Upper lobe of right lung (tissue), 1 donor: ENCODE results near the gene C4orf33. TPM values are rescaled to one million over a fixed set of nuclear protein-coding genes. Genes with fewer than 3 reads are reported as not detected.

ENCODE experiments used
- ATAC-seq: fragments of 200-7000 bp; cut with Tn5 transposase; one replicate; pipeline ENCODE4 v1.9.1; 2020; ENCODE audit warnings: mild to moderate bottlenecking, moderate library complexity
- DNase-seq: peaks from one replicate; pipeline ENCODE4 v3.0.0-alpha.2; 2020
- H3K27ac ChIP-seq: fragments of 200-600 bp; one replicate; pipeline ENCODE4 v1.8.0; 2022
- H3K27me3 ChIP-seq: fragments of 200-600 bp; one replicate; pipeline ENCODE4 v1.8.0; 2022; ENCODE audit warnings: mild to moderate bottlenecking
- H3K36me3 ChIP-seq: fragments of 200-600 bp; one replicate; pipeline ENCODE4 v1.8.0; 2022
- H3K4me1 ChIP-seq: fragments of 200-600 bp; one replicate; pipeline ENCODE4 v1.8.0; 2022
- H3K4me3 ChIP-seq: fragments of 200-600 bp; one replicate; pipeline ENCODE4 v1.8.0; 2022; ENCODE audit warnings: mild to moderate bottlenecking
- H3K9me3 ChIP-seq: fragments of 200-600 bp; one replicate; pipeline ENCODE4 v1.8.0; 2022
- intact Hi-C: fragments of 100-400 bp; cut with DNase I; formaldehyde crosslinking; loops from one replicate; pipeline ENCODE4 v1.11.0; 2022
- total RNA-seq: library from RNA; stranded (reverse); fragmentation: NEBNext Ultra II Directional; extraction: Animal tissue kit (Norgen Biotek cat#: 25700); gene quantifications from one replicate; pipeline ENCODE4 v1.2.1, GENCODE V29; 2021
- TF ChIP-seq, protein P1 (sequence below): fragments of 200-600 bp; IDR thresholded peaks from one replicate; pipeline ENCODE4 v1.8.0; 2022; ENCODE audit warnings: antibody characterized with exemption
- donor health status: DM: no; HTN: yes; CAD: no; lungs with severe emphysema.

The C4orf33 gene
- total RNA-seq, 1 donor from 2014 or later, result 10.4 TPM

- H3K4me3 ChIP-seq, result no peak overlapping the region
- H3K9me3 ChIP-seq, result no peaks in the 10 kb centered on the region
- H3K36me3 ChIP-seq, result no peaks in the 10 kb centered on the region
- H3K27me3 ChIP-seq, result no peaks in the 10 kb centered on the region
- no peak for DNase-seq
- TF ChIP-seq, protein P1, sequence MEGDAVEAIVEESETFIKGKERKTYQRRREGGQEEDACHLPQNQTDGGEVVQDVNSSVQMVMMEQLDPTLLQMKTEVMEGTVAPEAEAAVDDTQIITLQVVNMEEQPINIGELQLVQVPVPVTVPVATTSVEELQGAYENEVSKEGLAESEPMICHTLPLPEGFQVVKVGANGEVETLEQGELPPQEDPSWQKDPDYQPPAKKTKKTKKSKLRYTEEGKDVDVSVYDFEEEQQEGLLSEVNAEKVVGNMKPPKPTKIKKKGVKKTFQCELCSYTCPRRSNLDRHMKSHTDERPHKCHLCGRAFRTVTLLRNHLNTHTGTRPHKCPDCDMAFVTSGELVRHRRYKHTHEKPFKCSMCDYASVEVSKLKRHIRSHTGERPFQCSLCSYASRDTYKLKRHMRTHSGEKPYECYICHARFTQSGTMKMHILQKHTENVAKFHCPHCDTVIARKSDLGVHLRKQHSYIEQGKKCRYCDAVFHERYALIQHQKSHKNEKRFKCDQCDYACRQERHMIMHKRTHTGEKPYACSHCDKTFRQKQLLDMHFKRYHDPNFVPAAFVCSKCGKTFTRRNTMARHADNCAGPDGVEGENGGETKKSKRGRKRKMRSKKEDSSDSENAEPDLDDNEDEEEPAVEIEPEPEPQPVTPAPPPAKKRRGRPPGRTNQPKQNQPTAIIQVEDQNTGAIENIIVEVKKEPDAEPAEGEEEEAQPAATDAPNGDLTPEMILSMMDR, result no peak
- no peaks in the 10 kb centered on the region for H3K4me1 ChIP-seq
- no peak for ATAC-seq
- H3K27ac ChIP-seq, result no peak overlapping the region
- intact Hi-C loops, result no loop called here
These were observed 49.3 kb downstream of the C4orf33 start for GRCh38 chr4:129145222-129145730.

- Histone ChIP-seq H3K4me3 (no peak overlapping the region), H3K27ac (no peak overlapping the region), H3K27me3 (no peaks in the 10 kb centered on the region), H3K4me1 (no peaks in the 10 kb centered on the region), H3K36me3 (no peaks in the 10 kb centered on the region), H3K9me3 (no peaks in the 10 kb centered on the region)
- ATAC-seq (no peak), DNase-seq (no peak)
- TF ChIP-seq, protein P1, result no peak
- intact Hi-C loops, result no loop called here
These were observed 50.7 kb downstream of the C4orf33 start for GRCh38 chr4:129146639-129147038.

- ATAC-seq, result no peak
- intact Hi-C loops, result no loop called here
These were observed 52.9 kb downstream of the C4orf33 start for GRCh38 chr4:129148892-129149291.

GRCh38 chr4:129149906-129150305 lies 54.0 kb downstream of the C4orf33 start:
- H3K4me3 ChIP-seq, result no peak overlapping the region
- intact Hi-C loops, result no loop called here

More at GRCh38 chr4:129148892-129149291, 52.9 kb downstream of the C4orf33 start:
- no peak for DNase-seq
- Histone ChIP-seq H3K4me3 (no peak overlapping the region), H3K36me3 (no peaks in the 10 kb centered on the region), H3K27ac (no peak overlapping the region), H3K9me3 (no peaks in the 10 kb centered on the region), H3K4me1 (no peaks in the 10 kb centered on the region), H3K27me3 (no peaks in the 10 kb centered on the region)
- TF ChIP-seq, protein P1, result no peak

GRCh38 chr4:129152350-129152749 lies 56.4 kb downstream of the C4orf33 start:
- DNase-seq (no peak), ATAC-seq (no peak)
- H3K27me3 ChIP-seq, result no peaks in the 10 kb centered on the region
- no peak overlapping the region for H3K4me3 ChIP-seq
- no peaks in the 10 kb centered on the region for H3K4me1 ChIP-seq
- H3K27ac ChIP-seq, result no peak overlapping the region
- no peaks in the 10 kb centered on the region for H3K9me3 ChIP-seq
- TF ChIP-seq, protein P1, result no peak
- H3K36me3 ChIP-seq, result no peaks in the 10 kb centered on the region
- intact Hi-C loops, result no loop called here

More at GRCh38 chr4:129149906-129150305, 54.0 kb downstream of the C4orf33 start:
- no peaks in the 10 kb centered on the region for H3K4me1 ChIP-seq
- H3K36me3 ChIP-seq, result no peaks in the 10 kb centered on the region
- DNase-seq, result no peak
- TF ChIP-seq, protein P1, result no peak
- no peaks in the 10 kb centered on the region for H3K27me3 ChIP-seq
- H3K27ac ChIP-seq, result no peak overlapping the region
- H3K9me3 ChIP-seq, result no peaks in the 10 kb centered on the region
- no peak for ATAC-seq

DNA sequence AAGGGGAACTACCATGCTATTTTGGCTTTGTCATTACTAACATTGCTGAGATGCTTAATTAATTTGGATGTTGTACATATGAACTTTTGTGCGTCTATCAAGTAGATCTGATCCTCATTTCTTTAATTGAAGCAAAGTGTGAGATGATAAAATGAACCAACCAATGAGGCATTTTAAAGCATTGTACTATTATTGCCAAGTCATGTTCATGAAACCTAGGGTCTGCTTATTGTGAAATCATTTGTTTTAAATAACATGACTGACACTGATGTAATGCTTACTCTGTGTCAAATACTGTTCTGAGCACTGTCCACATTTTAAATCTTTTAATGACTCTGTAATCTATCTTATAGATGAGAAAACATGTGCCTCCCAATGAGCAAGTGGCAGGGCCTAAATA lies 57.7 kb downstream of the C4orf33 start:
- no peaks in the 10 kb centered on the region for H3K9me3 ChIP-seq
- no peak overlapping the region for H3K4me3 ChIP-seq
- DNase-seq, result no peak
- no peaks in the 10 kb centered on the region for H3K4me1 ChIP-seq
- H3K27ac ChIP-seq, result no peak overlapping the region
- no peak for ATAC-seq
- intact Hi-C loops, result no loop called here
- TF ChIP-seq, protein P1, result no peak
- no peaks in the 10 kb centered on the region for H3K36me3 ChIP-seq
- no peaks in the 10 kb centered on the region for H3K27me3 ChIP-seq
